HepG2 (cell line): Measurements from ENCODE around the gene TIGD6. TPM values are rescaled to one million over a fixed set of nuclear protein-coding genes. Genes with fewer than 3 reads are reported as not detected.

Experiments used
- ATAC-seq: fragments of 200-7000 bp; cut with Tn5 transposase; 3 replicates; pipeline ENCODE4 v1.9.1; 2020; ENCODE audit warnings: mild to moderate bottlenecking, moderate library complexity
- BruUV-seq: library from RNA; stranded (reverse); fragments of 400-500 nt; replicated peaks from 2 replicates; lab custom pipeline; 2021; lab: Mats Ljungman, UMichigan
- CTCF ChIA-PET: fragments of 300-600 bp; formaldehyde crosslinking; extraction: SDS; loops from one replicate; lab custom pipeline; 2021; ENCODE audit warnings: low total read pairs, inconsistent platforms, low intra/inter-chr PET ratio; lab: Yijun Ruan, JAX
- POLR2A ChIA-PET: fragments of 350-600 bp; sonication (Branson Sonifier 250); formaldehyde crosslinking; loops from one replicate; lab custom pipeline; 2020; ENCODE audit warnings: antibody characterized with exemption, inconsistent platforms; lab: Yijun Ruan, JAX
- DNase-seq: peaks from one replicate; pipeline ENCODE4 v3.0.0-alpha.2; 2015; ENCODE audit warnings: low spot score
- FAIRE-seq: peaks from 3 replicates; lab custom pipeline; 2011; peaks lifted over from hg19 to GRCh38; lab: Jason Lieb, UNC
- H2AFZ ChIP-seq: one replicate; pipeline ENCODE4 v1.6.1; 2011; ENCODE audit warnings: low read length, inconsistent platforms
- H3K27ac ChIP-seq: fragments of 300-600 bp; 3 replicates; pipeline ENCODE4 v1.8.0; 2011; ENCODE audit warnings: mixed run types, mild to moderate bottlenecking, mixed read lengths, low read length, inconsistent platforms; ENCODE audit not compliant: insufficient read depth; ENCODE audit errors: extremely low read length
- H3K27me3 ChIP-seq, 2 experiments: fragments of 200-600 bp in 1 of 2; 2 replicates in 1 of 2; 3 replicates in 1 of 2; pipeline versions ENCODE4 v1.6.0 to v1.8.0; 2011; ENCODE audit warnings: low read length in 2 of 2, mild to moderate bottlenecking in 2 of 2, moderate library complexity in 2 of 2, inconsistent platforms in 1 of 2; ENCODE audit not compliant: insufficient read depth in 2 of 2, control insufficient read depth in 1 of 2
- H3K36me3 ChIP-seq, 2 experiments: fragments of 200-600 bp in 1 of 2; replicated peaks in 1 of 2; 2 replicates in 1 of 2; 3 replicates in 1 of 2; pipeline versions ENCODE4 v1.5.1 to v1.8.0; 2011; ENCODE audit warnings: low read length in 2 of 2, inconsistent platforms in 1 of 2; ENCODE audit not compliant: insufficient read depth in 2 of 2, control insufficient read depth in 1 of 2
- H3K4me1 ChIP-seq: 2 replicates; pipeline ENCODE4 v1.5.1; 2012; ENCODE audit warnings: low read length, inconsistent platforms; ENCODE audit not compliant: insufficient read depth
- H3K4me2 ChIP-seq: 2 replicates; pipeline ENCODE4 v1.6.0; 2011; ENCODE audit warnings: low read depth, low read length, inconsistent platforms
- H3K4me3 ChIP-seq, 3 experiments: fragments of 200-600 bp in 1 of 3; sonication (generic), shearing (Covaris generic) in 1 of 3; replicated peaks in 1 of 3; 2 replicates each; pipeline ENCODE4 v1.5.1; 2011 to 2016; ENCODE audit warnings: low read length in 3 of 3, inconsistent platforms in 2 of 3, low read depth in 2 of 3, mild to moderate bottlenecking in 2 of 3, control low read depth in 1 of 3, mixed read lengths in 1 of 3; ENCODE audit not compliant: insufficient read depth in 1 of 3
- H3K79me2 ChIP-seq: one replicate; pipeline ENCODE4 v1.6.1; 2011; ENCODE audit warnings: low read length, inconsistent platforms; ENCODE audit not compliant: insufficient read depth
- H3K9ac ChIP-seq: 2 replicates; pipeline ENCODE4 v1.6.0; 2011; ENCODE audit warnings: mild to moderate bottlenecking, low read depth, low read length, inconsistent platforms; ENCODE audit not compliant: insufficient read depth
- H3K9me3 ChIP-seq: 2 replicates; pipeline ENCODE4 v1.5.1; 2012; ENCODE audit warnings: mild to moderate bottlenecking, low read length
- H4K20me1 ChIP-seq: 2 replicates; pipeline ENCODE4 v1.6.0; 2011; ENCODE audit warnings: inconsistent platforms, mild to moderate bottlenecking, low read length, moderate library complexity; ENCODE audit not compliant: insufficient read depth
- GMEB2 ChIP-seq: IDR thresholded peaks from 2 replicates; pipeline ENCODE4 v1.6.1; 2016; ENCODE audit warnings: missing biosample characterization, missing genetic modification reagents, low read depth
- GTF3A ChIP-seq: sonication (generic); formaldehyde crosslinking; conservative IDR thresholded peaks from 2 replicates; pipeline ENCODE4 v1.4.0; 2020; ENCODE audit warnings: mild to moderate bottlenecking, missing genetic modification reagents
- HBP1 ChIP-seq: IDR thresholded peaks from 2 replicates; pipeline ENCODE4 v1.6.1; 2016; ENCODE audit warnings: low read depth, control low read depth
- MED8 ChIP-seq: sonication (generic); formaldehyde crosslinking; IDR thresholded peaks from 2 replicates; pipeline ENCODE4 v1.8.1; 2023; ENCODE audit warnings: mild to moderate bottlenecking, missing genetic modification reagents; ENCODE audit not compliant: insufficient replicate concordance
- TBX2 ChIP-seq: sonication (generic); formaldehyde crosslinking; IDR thresholded peaks from 2 replicates; pipeline ENCODE4 v1.5.0; 2020; ENCODE audit warnings: missing genetic modification reagents, mild to moderate bottlenecking, borderline replicate concordance
- TIGD3 ChIP-seq: sonication (generic); formaldehyde crosslinking; IDR thresholded peaks from 2 replicates; pipeline ENCODE4 v1.5.1; 2020; ENCODE audit warnings: mild to moderate bottlenecking, missing genetic modification reagents, borderline replicate concordance
- ZNF17 ChIP-seq: sonication (generic); formaldehyde crosslinking; IDR thresholded peaks from 2 replicates; pipeline ENCODE4 v1.5.0; 2020; ENCODE audit warnings: mild to moderate bottlenecking, missing genetic modification reagents
- ZNF260 ChIP-seq: sonication (generic); formaldehyde crosslinking; IDR thresholded peaks from 2 replicates; pipeline ENCODE4 v1.4.0; 2020; ENCODE audit warnings: missing genetic modification reagents, low read depth, mild to moderate bottlenecking, borderline replicate concordance
- ZNF264 ChIP-seq: sonication (generic); formaldehyde crosslinking; IDR thresholded peaks from 2 replicates; pipeline ENCODE4 v1.4.0; 2020; ENCODE audit warnings: missing genetic modification reagents
- ZNF501 ChIP-seq: sonication (generic); formaldehyde crosslinking; IDR thresholded peaks from 2 replicates; pipeline ENCODE4 v1.5.1; 2020; ENCODE audit warnings: mild to moderate bottlenecking, moderate library complexity, missing genetic modification reagents
- ZNF678 ChIP-seq: sonication (generic); formaldehyde crosslinking; IDR thresholded peaks from 2 replicates; pipeline ENCODE4 v1.4.0; 2020; ENCODE audit warnings: mild to moderate bottlenecking, missing genetic modification reagents
- in situ Hi-C: cut with HindIII; loops from 2 replicates; pipeline ENCODE4 v1.10.0; 2017; ENCODE audit warnings: low pct_unique_long_range_greater_than_20kb; ENCODE audit not compliant: extremely low pct_ligation_motif_present
- intact Hi-C: fragments of 100-400 bp; cut with micrococcal nuclease; formaldehyde crosslinking; loops from one replicate; pipeline ENCODE4 v1.10.0; 2022; ENCODE audit not compliant: unreplicated experiment
- polyA plus RNA-seq, 8 experiments: library from polyadenylated mRNA; depleted of rRNA in 3 of 8; stranded (reverse) in 7 of 8; unstranded in 1 of 8; fragments of >200 nt; fragmentation: Illumina TruSeq in 4 of 8; extraction: Trizol in 4 of 8; gene quantifications; 2 replicates each; pipeline versions ENCODE4 v1.2.1 to v1.2.3, GENCODE V29; 2011 to 2016; ENCODE audit warnings: low read depth in 4 of 8, missing spikeins in 1 of 8, mixed read lengths in 1 of 8; ENCODE audit not compliant: insufficient read depth in 1 of 8
- total RNA-seq, 5 experiments: library from RNA; depleted of rRNA; stranded (reverse); fragments of >200 nt; fragmentation: Illumina TruSeq; extraction: Trizol; gene quantifications; 2 replicates each; pipeline ENCODE4 v1.2.3, GENCODE V29; 2016; ENCODE audit warnings: low read depth in 1 of 5

TIGD6 gene
- total and polyA plus RNA-seq, 2 of the 13 experiments (the other 11 are each of a cell fraction or from before 2014, with no cell fraction given) = 2.1 to 2.9 TPM

- no peak for TF ChIP-seq TIGD3 (CRISPR knock-in tag)
- TF ChIP-seq MED8 (CRISPR knock-in tag) = no peak
- no peak for TF ChIP-seq ZNF264
- TF ChIP-seq, all 625 proteins: peak for 0
Measured at GRCh38 chr5:150017226-150018005, 17.0 kb upstream of the TIGD6 start (continued).

- Histone ChIP-seq H3K27me3 (no peaks in the 10 kb centered on the region), H3K9ac (no peak overlapping the region), H3K4me2 (no peak overlapping the region), H3K79me2 (peaks cover 4% of the 10 kb centered on the region), H2AFZ (no peak overlapping the region), H3K9me3 (peaks cover 8% of the 10 kb centered on the region; the same call in 1 of the 2 replicates), H3K27ac (no peak overlapping the region), H3K4me1 (peaks cover 13% of the 10 kb centered on the region), H3K4me3 (no peak overlapping the region), H4K20me1 (no peaks in the 10 kb centered on the region), H3K36me3 (peaks cover 36 to 87% of the 10 kb centered on the region in 2 experiments)
- ChIA-PET CTCF (no interaction called here), POLR2A (no interaction called here)
- in situ Hi-C loops (no loop called here), intact Hi-C loops (no loop called here)
- ATAC-seq = no peak
- no TSS peak for BruUV-seq
- FAIRE-seq = no peak
- no peak for TF ChIP-seq ZNF260
- TF ChIP-seq GTF3A (CRISPR knock-in tag) = no peak
- no peak for TF ChIP-seq ZNF501 (CRISPR knock-in tag)
- no peak for TF ChIP-seq HBP1 (CRISPR knock-in tag)
- TF ChIP-seq ZNF678 (CRISPR knock-in tag) = no peak
- TF ChIP-seq GMEB2 = no peak
- TF ChIP-seq TBX2 (CRISPR knock-in tag) = no peak
- TF ChIP-seq ZNF17 (CRISPR knock-in tag) = no peak
- DNase-seq = no peak
Measured at GRCh38 chr5:150016537-150016936, 16.1 kb upstream of the TIGD6 start.
